ENCODE data around the gene AP3M1.
A peak's percentile ranks its signal among the peaks of the same experiment; 100 is the strongest.

The AP3M1 gene

DNA sequence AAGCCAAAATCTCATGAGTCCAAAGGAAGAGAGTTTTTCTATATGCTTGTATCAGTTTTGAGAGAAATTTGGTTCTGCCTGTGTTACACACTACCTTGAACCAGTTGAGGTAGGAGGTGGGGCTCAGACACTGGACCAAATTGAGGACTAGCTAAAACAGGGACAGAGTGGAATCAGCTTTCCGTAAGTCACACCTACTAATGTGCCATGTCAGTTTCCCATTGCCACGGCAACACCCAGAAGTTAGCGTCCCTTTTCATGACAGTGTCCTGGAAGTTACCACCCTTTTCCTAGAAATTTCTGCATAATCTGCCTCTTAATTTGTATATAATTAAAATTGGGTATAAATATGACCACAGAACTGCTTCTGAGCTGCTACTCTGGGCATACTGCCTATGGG, 9.4 kb upstream of the AP3M1 start:
- no peak overlapping the region for H2BK5ac ChIP-seq (ENCODE audit: low read depth, low read length, poor library complexity)
- peaks cover 1% of the 10 kb centered on the region for H3K79me1 ChIP-seq (ENCODE audit: low read length)
- H3K4ac ChIP-seq (ENCODE audit: low read depth, low read length): no peak overlapping the region
- H3K27ac ChIP-seq (ENCODE audit: low read depth, low read length): no peak overlapping the region
- H3K18ac ChIP-seq (ENCODE audit: low read length): no peak overlapping the region
- H3K4me1 ChIP-seq (ENCODE audit: control insufficient read depth in 1 of 2, insufficient read depth in 2 of 2, low read length in 2 of 2): peaks cover 2 to 5% of the 10 kb centered on the region in 2 experiments
- no peaks in the 10 kb centered on the region for H3K36me3 ChIP-seq (ENCODE audit: control insufficient read depth in 1 of 2, insufficient read depth in 2 of 2, low read length in 2 of 2)
- no peaks in the 10 kb centered on the region for H3K27me3 ChIP-seq (ENCODE audit: insufficient read depth, low read length)
- H2AFZ ChIP-seq (ENCODE audit: insufficient read depth, low read length, poor library complexity): no peak overlapping the region
- no peak overlapping the region for H3K4me2 ChIP-seq (ENCODE audit: low read length)
- no peak overlapping the region for H3K23ac ChIP-seq (ENCODE audit: low read length)
- no peaks in the 10 kb centered on the region for H3K9me3 ChIP-seq (ENCODE audit: insufficient read depth, low read depth, low read length)
- no CpG with 5 or more reads among the region's 3 CpGs for WGBS (ENCODE audit: extremely low coverage, insufficient coverage, insufficient read length)
- no peak overlapping the region for H3K14ac ChIP-seq (ENCODE audit: low read length)
- H4K8ac ChIP-seq (ENCODE audit: low read depth, low read length): no peak overlapping the region
- no peak overlapping the region for H3K9ac ChIP-seq (ENCODE audit: low read length)
- no peak overlapping the region for H2BK120ac ChIP-seq (ENCODE audit: insufficient read depth, low read length, poor library complexity)
- no peak overlapping the region for H4K91ac ChIP-seq (ENCODE audit: low read depth, low read length)
- DNase-seq: no peak
- H4K12ac ChIP-seq (ENCODE audit: low read depth, low read length): no peak overlapping the region
- H3K4me3 ChIP-seq (ENCODE audit: low read depth, low read length): no peak overlapping the region
- H2AK5ac ChIP-seq (ENCODE audit: low read length): no peak overlapping the region
- H2BK12ac ChIP-seq (ENCODE audit: low read length): no peak overlapping the region
- H3K79me2 ChIP-seq (ENCODE audit: control insufficient read depth, insufficient read depth, low read length, poor library complexity): no peaks in the 10 kb centered on the region

DNA sequence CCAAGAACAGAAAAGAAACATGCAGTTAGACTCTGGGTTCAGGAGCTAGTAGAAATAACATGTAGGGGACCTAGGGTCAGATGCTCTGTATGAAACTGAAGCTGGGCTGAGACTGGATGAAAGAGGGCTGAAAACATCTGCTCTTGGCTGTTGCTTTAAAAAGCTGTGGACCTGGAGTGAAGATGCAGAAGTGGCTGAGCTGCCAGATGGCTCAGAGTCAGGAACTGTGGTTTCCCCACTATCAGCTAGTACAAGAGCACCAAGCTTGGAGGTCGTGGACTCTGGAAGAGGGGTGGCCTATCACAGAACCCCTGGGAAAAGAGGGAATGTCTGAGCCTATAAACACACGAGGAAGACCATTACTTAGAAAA, 6.3 kb upstream of the AP3M1 start:
- Histone ChIP-seq H3K18ac (ENCODE audit: low read length) (no peak overlapping the region), H3K4ac (ENCODE audit: low read depth, low read length) (no peak overlapping the region), H3K9me3 (ENCODE audit: insufficient read depth, low read depth, low read length) (no peaks in the 10 kb centered on the region), H4K12ac (ENCODE audit: low read depth, low read length) (no peak overlapping the region), H3K14ac (ENCODE audit: low read length) (no peak overlapping the region), H2AK5ac (ENCODE audit: low read length) (no peak overlapping the region), H3K79me2 (ENCODE audit: control insufficient read depth, insufficient read depth, low read length, poor library complexity) (no peaks in the 10 kb centered on the region), H3K23ac (ENCODE audit: low read length) (no peak overlapping the region), H3K4me2 (ENCODE audit: low read length) (no peak overlapping the region), H2BK5ac (ENCODE audit: low read depth, low read length, poor library complexity) (no peak overlapping the region), H3K36me3 (ENCODE audit: control insufficient read depth in 1 of 2, insufficient read depth in 2 of 2, low read length in 2 of 2) (no peaks in the 10 kb centered on the region), H2AFZ (ENCODE audit: insufficient read depth, low read length, poor library complexity) (no peak overlapping the region), H3K4me1 (ENCODE audit: control insufficient read depth in 1 of 2, insufficient read depth in 2 of 2, low read length in 2 of 2) (peaks cover 0 to 3% of the 10 kb centered on the region in 2 experiments), H3K4me3 (ENCODE audit: low read depth, low read length) (no peak overlapping the region), H3K27me3 (ENCODE audit: insufficient read depth, low read length) (no peaks in the 10 kb centered on the region), H2BK120ac (ENCODE audit: insufficient read depth, low read length, poor library complexity) (no peak overlapping the region), H3K27ac (ENCODE audit: low read depth, low read length) (no peak overlapping the region), H2BK12ac (ENCODE audit: low read length) (no peak overlapping the region), H4K8ac (ENCODE audit: low read depth, low read length) (no peak overlapping the region), H3K79me1 (ENCODE audit: low read length) (no peaks in the 10 kb centered on the region), H4K91ac (ENCODE audit: low read depth, low read length) (no peak overlapping the region), H3K9ac (ENCODE audit: low read length) (no peak overlapping the region)
- DNase-seq: no peak
- no CpG with 5 or more reads among the region's 2 CpGs for WGBS (ENCODE audit: extremely low coverage, insufficient coverage, insufficient read length)

DNA sequence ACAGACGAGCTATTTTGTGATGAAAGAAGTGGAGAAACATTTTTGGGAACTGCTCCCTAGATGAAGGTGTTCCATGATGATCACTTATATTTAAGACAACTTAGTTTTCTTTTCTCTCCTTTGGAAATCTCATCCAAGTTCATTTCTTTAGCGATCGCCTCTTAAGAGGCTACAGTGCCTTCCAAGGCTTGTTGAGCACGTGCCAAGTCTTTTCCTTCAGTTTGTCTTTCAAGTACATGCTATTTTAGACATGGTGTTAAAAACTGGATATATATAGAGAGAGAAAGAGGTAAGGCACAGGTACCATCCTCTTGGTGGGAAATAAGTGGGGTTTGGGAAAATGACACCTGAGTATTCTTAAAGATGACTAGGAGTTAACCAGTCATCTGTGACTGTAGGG, 3.0 kb upstream of the AP3M1 start:
- no peaks in the 10 kb centered on the region for H3K36me3 ChIP-seq (ENCODE audit: control insufficient read depth in 1 of 2, insufficient read depth in 2 of 2, low read length in 2 of 2)
- H3K27me3 ChIP-seq (ENCODE audit: insufficient read depth, low read length): no peaks in the 10 kb centered on the region
- WGBS (ENCODE audit: extremely low coverage, insufficient coverage, insufficient read length): no CpG with 5 or more reads among the region's 4 CpGs
- no peak overlapping the region for H3K9ac ChIP-seq (ENCODE audit: low read length)
- no peak overlapping the region for H3K23ac ChIP-seq (ENCODE audit: low read length)
- H3K79me1 ChIP-seq (ENCODE audit: low read length): peaks cover 9% of the 10 kb centered on the region
- H2BK120ac ChIP-seq (ENCODE audit: insufficient read depth, low read length, poor library complexity): no peak overlapping the region
- H2AFZ ChIP-seq (ENCODE audit: insufficient read depth, low read length, poor library complexity): no peak overlapping the region
- no peak overlapping the region for H2BK12ac ChIP-seq (ENCODE audit: low read length)
- H3K18ac ChIP-seq (ENCODE audit: low read length): no peak overlapping the region
- no peak overlapping the region for H3K27ac ChIP-seq (ENCODE audit: low read depth, low read length)
- no peak overlapping the region for H4K8ac ChIP-seq (ENCODE audit: low read depth, low read length)
- peaks cover 0 to 3% of the 10 kb centered on the region in 2 experiments for H3K4me1 ChIP-seq (ENCODE audit: control insufficient read depth in 1 of 2, insufficient read depth in 2 of 2, low read length in 2 of 2)
- DNase-seq: no peak
- H2BK5ac ChIP-seq (ENCODE audit: low read depth, low read length, poor library complexity): no peak overlapping the region
- no peak overlapping the region for H4K91ac ChIP-seq (ENCODE audit: low read depth, low read length)
- H3K14ac ChIP-seq (ENCODE audit: low read length): no peak overlapping the region
- H3K4ac ChIP-seq (ENCODE audit: low read depth, low read length): no peak overlapping the region
- no peaks in the 10 kb centered on the region for H3K9me3 ChIP-seq (ENCODE audit: insufficient read depth, low read depth, low read length)
- H2AK5ac ChIP-seq (ENCODE audit: low read length): no peak overlapping the region
- H3K4me2 ChIP-seq (ENCODE audit: low read length): no peak overlapping the region
- peaks cover 11% of the 10 kb centered on the region for H3K79me2 ChIP-seq (ENCODE audit: control insufficient read depth, insufficient read depth, low read length, poor library complexity)
- no peak overlapping the region for H3K4me3 ChIP-seq (ENCODE audit: low read depth, low read length)
- H4K12ac ChIP-seq (ENCODE audit: low read depth, low read length): no peak overlapping the region

DNA sequence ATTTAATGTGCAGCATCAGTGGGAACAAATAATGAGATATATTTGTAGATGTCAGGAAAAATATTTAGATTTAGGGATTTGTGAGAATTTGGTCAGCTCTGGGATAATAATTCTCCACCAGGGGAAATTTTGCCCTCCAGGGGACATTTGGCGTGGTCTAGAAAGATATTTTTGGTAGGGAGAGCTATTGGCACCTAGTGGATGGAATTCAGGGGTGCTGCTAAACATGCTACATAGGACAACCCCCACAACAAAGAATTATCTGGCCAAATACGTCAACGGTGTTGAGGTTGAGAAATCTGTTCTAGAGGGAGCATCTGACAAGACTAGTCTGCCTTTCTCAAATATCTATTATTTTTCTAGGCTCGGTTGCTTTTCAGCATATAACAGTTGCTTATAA, 2.5 kb upstream of the AP3M1 start:
- no peak overlapping the region for H4K91ac ChIP-seq (ENCODE audit: low read depth, low read length)
- H3K23ac ChIP-seq (ENCODE audit: low read length): no peak overlapping the region
- no peak overlapping the region for H3K4me3 ChIP-seq (ENCODE audit: low read depth, low read length)
- H2BK5ac ChIP-seq (ENCODE audit: low read depth, low read length, poor library complexity): no peak overlapping the region
- peaks cover 11% of the 10 kb centered on the region for H3K79me2 ChIP-seq (ENCODE audit: control insufficient read depth, insufficient read depth, low read length, poor library complexity)
- H3K79me1 ChIP-seq (ENCODE audit: low read length): peaks cover 9% of the 10 kb centered on the region
- no peak overlapping the region for H2AK5ac ChIP-seq (ENCODE audit: low read length)
- no peak overlapping the region for H3K9ac ChIP-seq (ENCODE audit: low read length)
- H4K8ac ChIP-seq (ENCODE audit: low read depth, low read length): no peak overlapping the region
- H3K36me3 ChIP-seq (ENCODE audit: control insufficient read depth in 1 of 2, insufficient read depth in 2 of 2, low read length in 2 of 2): no peaks in the 10 kb centered on the region
- no CpG with 5 or more reads among the region's 4 CpGs for WGBS (ENCODE audit: extremely low coverage, insufficient coverage, insufficient read length)
- H2AFZ ChIP-seq (ENCODE audit: insufficient read depth, low read length, poor library complexity): no peak overlapping the region
- H3K27me3 ChIP-seq (ENCODE audit: insufficient read depth, low read length): no peaks in the 10 kb centered on the region
- H3K14ac ChIP-seq (ENCODE audit: low read length): no peak overlapping the region
- H3K4me2 ChIP-seq (ENCODE audit: low read length): no peak overlapping the region
- H3K27ac ChIP-seq (ENCODE audit: low read depth, low read length): no peak overlapping the region
- no peak overlapping the region for H3K18ac ChIP-seq (ENCODE audit: low read length)
- peak; percentile 4 to 45 for DNase-seq
- no peak overlapping the region for H2BK120ac ChIP-seq (ENCODE audit: insufficient read depth, low read length, poor library complexity)
- no peak overlapping the region for H4K12ac ChIP-seq (ENCODE audit: low read depth, low read length)
- H3K9me3 ChIP-seq (ENCODE audit: insufficient read depth, low read depth, low read length): no peaks in the 10 kb centered on the region
- no peak overlapping the region for H3K4ac ChIP-seq (ENCODE audit: low read depth, low read length)
- H2BK12ac ChIP-seq (ENCODE audit: low read length): no peak overlapping the region
- H3K4me1 ChIP-seq (ENCODE audit: control insufficient read depth in 1 of 2, insufficient read depth in 2 of 2, low read length in 2 of 2): peaks cover 0 to 3% of the 10 kb centered on the region in 2 experiments
